RWPE1 (cell line): Measurements from ENCODE around the gene SCN1B.

Experiments
- CTCF ChIA-PET: fragments of 350-600 bp; sonication (Branson Sonifier 250); formaldehyde crosslinking; extraction: SDS; loops from one replicate; lab custom pipeline; 2021; lab: Yijun Ruan, JAX
- POLR2A ChIA-PET: fragments of 400-600 bp; formaldehyde crosslinking; extraction: SDS; loops from one replicate; lab custom pipeline; 2020; ENCODE audit warnings: antibody characterized with exemption; ENCODE audit not compliant: low non-redundant PET; lab: Yijun Ruan, JAX
- DNase-seq: peaks from one replicate; pipeline ENCODE4 v3.0.0; 2012; ENCODE audit warnings: low spot score
- H3K27ac ChIP-seq: fragments of 450-650 bp; 2 replicates; pipeline ENCODE4 v1.5.1; 2017
- CTCF ChIP-seq: fragments of 450-650 bp; conservative IDR thresholded peaks from 2 replicates; pipeline ENCODE4 v1.5.1; 2017; ENCODE audit warnings: low read depth, mild to moderate bottlenecking

The SCN1B gene

GRCh38 chr19:35077411-35078223 lies 47.3 kb downstream of the SCN1B start:
- ChIA-PET CTCF (interaction anchor here (0.7 to 1.1 kb wide), 3 partner anchors 10 to 58 kb away, joined by 3 to 6 read pairs (median 3); partner anchors contain the start of gene LGI4), POLR2A (no interaction called here)
- DNase-seq = no peak
- no peak overlapping the region for H3K27ac ChIP-seq
- TF ChIP-seq CTCF = no peak

- CTCF ChIA-PET = no interaction called here
These were observed 49.6 kb downstream of the SCN1B start for GRCh38 chr19:35079826-35080225.

GRCh38 chr19:35080613-35081170 lies 50.4 kb downstream of the SCN1B start:
- no peak for TF ChIP-seq CTCF
- H3K27ac ChIP-seq = no peak overlapping the region
- ChIA-PET POLR2A (no interaction called here), CTCF (interaction anchor here (0.9 to 1.0 kb wide), 2 partner anchors 14 to 36 kb away, joined by 3 read pairs; no protein-coding TSS in a partner anchor)
- no peak for DNase-seq

More at GRCh38 chr19:35079826-35080225, 49.6 kb downstream of the SCN1B start:
- no peak overlapping the region for H3K27ac ChIP-seq
- no peak for TF ChIP-seq CTCF
- POLR2A ChIA-PET = no interaction called here
- DNase-seq = no peak

- CTCF ChIA-PET = interaction anchor here (0.9 to 1.0 kb wide), 2 partner anchors 15 to 37 kb away, joined by 3 read pairs; no protein-coding TSS in a partner anchor
- POLR2A ChIA-PET = interaction anchor here (0.6 kb wide), 1 partner anchor 29 kb away, joined by 6 read pairs; no protein-coding TSS in a partner anchor
- no peak for DNase-seq
- no peak for TF ChIP-seq CTCF
- H3K27ac ChIP-seq = no peak overlapping the region
These were observed 50.9 kb downstream of the SCN1B start for GRCh38 chr19:35081201-35081600.

GRCh38 chr19:35083691-35084508 lies 53.6 kb downstream of the SCN1B start:
- POLR2A ChIA-PET = no interaction called here
- H3K27ac ChIP-seq = no peak overlapping the region
- CTCF ChIA-PET = no interaction called here
- no peak for TF ChIP-seq CTCF
- DNase-seq = no peak

GRCh38 chr19:35084509-35084762 lies 54.2 kb downstream of the SCN1B start:
- H3K27ac ChIP-seq = no peak overlapping the region
- no peak for TF ChIP-seq CTCF
- no peak for DNase-seq
- CTCF ChIA-PET = no interaction called here
- POLR2A ChIA-PET = no interaction called here
